ENCODE data around the gene KIF7.

Gene KIF7

DNA sequence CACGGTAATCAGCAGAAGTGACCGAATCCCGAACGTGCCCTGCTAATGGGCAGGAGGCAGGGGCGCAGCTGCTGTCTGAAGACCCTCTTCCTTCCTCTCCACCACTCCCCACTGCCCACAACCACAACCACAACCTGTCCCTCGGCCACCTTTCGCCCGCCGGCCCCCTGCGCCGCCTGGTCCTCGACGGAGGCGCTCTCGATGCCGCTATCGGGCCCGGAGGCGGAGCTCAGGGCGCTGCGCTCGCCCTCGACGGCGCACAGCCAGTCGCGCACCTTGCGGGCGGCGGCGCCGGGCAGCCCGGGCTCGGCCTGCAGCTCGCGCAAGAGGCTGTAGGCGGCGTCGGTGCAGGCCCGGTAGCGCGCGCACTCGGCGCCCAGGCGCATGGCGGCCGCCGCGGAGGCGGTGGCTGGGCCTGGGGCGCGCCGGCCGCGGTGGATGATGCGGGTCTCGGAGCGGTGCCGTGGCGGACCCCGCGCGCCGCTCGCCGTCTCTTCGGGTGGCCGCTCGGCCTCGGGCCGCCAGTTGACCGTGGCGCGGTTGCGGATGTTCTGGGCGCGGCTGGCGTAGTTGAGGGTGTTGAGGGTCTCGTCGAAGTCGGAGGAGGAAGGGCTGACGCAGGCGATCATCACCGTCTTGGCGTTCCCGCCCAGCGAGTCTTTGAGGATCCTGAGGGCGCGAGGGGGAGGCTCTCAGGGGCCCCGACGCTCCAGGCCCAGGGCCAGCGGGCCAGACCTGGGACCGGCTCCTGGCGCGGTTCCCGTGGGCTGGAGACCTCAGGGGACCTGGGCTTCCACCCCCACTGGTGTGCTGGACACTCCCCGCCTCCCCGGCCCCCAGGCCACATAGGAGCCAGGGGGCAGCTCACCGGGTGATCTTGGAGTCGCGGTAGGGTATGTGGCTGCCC, 6.9 kb downstream of the KIF7 start:
- ATAC-seq, result no peak

DNA sequence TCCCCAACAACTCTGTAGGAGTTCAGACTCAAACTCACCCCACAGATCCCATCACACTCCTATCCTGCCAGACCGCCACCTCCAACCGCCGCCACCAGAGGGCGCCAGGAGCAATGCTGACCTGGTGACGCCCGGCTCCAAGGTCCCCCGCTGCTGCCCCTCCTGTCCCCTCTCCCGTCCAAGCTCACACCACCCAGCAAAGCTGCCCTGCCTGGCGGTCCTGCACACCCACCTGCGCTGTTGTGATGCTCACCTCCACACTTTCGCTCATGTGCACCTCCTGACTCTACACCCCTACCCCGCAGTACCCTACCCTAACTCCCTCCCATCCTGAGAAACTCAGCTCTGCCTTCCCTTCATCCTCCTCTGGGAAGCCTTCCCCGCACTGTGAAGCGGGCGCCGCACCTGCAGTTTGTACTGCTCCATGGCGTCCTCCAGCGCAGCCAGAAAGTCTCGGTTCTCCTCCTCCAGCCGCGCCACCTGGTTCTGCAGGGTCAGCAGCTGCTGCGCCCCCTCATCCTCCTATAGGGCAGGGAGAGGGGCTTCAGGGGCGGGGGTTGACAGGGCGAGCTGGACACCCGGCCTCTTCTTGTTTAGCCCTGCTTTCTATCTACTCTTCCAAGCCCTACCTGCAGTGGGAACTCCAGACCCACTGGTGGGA, 7.9 kb downstream of the KIF7 start:
- peak; percentile 37 to 53 for ATAC-seq

DNA sequence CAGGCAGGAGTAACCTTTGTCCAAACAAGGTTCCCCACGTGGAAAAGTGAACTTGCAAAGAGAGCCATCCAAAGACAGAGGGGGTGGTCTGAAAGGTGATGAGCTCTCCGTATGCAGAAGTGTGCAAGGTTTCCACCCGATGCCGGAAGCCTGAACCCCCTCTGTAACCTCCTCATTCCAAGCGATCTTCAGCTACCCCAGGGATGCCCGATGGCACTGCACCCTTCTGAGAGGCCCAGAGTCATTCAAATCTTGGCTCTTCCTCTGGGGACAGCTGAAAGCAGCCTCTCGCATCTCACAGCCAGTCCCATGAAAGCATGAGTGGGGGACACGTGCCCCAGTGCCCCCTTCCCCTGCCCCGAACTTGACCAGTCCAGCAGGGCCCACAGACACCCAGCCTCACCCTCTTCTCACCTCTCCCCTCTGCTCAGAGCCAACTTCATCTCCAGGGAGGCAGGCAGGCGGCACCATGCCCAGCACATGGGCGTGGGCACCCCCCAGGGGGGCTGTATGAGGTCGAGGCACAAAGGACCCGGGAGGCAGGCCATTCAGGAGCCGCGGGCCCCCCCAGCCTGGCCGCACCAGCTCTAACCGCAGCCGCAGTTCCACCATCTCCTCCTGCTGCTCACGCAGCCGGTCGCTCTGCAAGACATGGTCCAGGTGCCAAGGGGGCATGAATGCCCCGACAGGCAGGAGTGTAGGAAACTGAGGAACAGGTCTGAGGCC, 8.7 kb downstream of the KIF7 start:
- ATAC-seq, result no peak

DNA sequence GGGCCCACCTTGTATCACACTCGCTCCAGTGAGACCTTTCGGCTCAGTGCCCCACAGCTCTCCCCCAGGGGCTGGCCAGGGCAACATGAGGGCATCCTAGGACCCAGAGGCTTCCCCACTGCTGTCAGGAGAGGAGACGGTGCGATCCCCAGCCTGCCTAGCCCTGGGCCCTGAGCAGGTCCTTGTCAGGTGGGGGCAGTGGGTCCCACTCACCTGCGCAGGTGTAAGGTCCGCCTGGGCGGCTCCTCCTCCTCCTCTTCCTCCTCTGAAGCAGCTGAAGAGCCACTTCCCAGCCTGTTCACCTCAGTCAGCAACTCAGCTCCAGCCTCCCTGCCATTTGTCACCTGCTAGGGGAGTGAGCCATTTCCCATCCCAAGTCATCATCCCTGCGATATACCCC, 9.6 kb downstream of the KIF7 start:
- no peak for ATAC-seq

- no peak for ATAC-seq
Observed at GRCh38 chr15:89642106-89642505, 13.2 kb downstream of the KIF7 start.

DNA sequence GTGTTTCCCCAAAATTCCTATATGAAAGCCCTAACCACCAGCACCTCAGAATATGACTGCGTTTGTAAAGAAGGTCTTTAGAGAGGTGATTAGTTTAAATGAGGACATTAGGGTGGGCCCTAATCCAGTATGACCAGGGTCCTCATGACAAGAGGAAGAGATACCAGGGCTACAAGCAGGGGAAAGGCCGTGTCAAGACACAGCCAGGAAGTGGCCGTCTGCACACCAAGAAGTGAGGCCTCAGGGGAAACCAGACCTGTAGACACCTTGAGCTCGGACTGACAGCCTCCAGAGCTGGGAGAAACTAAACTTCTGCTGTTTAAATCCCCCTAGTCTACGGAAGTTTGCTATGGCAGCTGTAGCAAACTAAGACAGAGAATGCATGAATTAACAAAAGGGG, 14.2 kb downstream of the KIF7 start:
- ATAC-seq, result no peak

- ATAC-seq, result no peak
Observed at GRCh38 chr15:89640245-89640644, 15.0 kb downstream of the KIF7 start.

GRCh38 chr15:89633585-89633984, 21.7 kb downstream of the KIF7 start:
- ATAC-seq, result no peak

- ATAC-seq, result no peak
Observed at GRCh38 chr15:89632563-89633430, 22.5 kb downstream of the KIF7 start.

DNA sequence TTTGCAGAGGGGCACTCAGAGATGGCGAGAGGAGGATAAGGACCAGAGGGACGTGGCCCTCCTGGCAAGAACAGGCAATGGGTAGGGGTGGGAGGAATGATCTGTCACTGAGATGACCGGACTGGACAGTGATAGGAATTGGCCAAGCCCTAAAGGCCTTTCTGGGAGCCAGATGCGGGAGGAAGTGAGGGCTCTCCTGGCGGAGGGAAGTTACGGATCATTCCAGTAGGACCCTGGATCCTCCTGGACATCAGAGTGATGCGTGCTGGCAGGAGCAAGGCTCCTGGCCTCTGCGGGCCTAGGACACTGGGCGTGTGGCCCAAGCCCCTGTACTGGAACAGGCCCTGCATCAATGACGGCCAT, 23.4 kb downstream of the KIF7 start:
- ATAC-seq, result no peak

- no peak for ATAC-seq
Observed at GRCh38 chr15:89630974-89631901, 24.0 kb downstream of the KIF7 start.

DNA sequence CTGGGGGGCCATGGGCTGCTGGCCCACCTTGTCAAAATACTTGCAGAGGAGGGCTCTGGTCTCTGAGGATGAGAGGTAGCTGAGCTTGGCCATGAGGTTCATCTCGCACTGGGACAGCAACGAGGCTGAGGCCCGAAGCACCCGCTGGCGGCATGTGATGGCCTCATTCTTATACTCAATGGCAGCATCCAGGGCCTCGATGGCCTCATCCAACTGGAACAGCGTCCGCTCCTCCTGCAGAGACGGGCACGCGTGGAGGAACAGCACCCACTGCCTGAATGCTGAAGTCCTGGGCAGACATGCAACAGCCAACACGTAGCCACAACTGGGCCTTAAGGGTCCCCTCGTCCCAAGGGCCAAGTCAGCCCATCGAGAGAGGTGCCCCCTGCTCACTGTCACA, 25.0 kb downstream of the KIF7 start:
- ATAC-seq, result no peak

DNA sequence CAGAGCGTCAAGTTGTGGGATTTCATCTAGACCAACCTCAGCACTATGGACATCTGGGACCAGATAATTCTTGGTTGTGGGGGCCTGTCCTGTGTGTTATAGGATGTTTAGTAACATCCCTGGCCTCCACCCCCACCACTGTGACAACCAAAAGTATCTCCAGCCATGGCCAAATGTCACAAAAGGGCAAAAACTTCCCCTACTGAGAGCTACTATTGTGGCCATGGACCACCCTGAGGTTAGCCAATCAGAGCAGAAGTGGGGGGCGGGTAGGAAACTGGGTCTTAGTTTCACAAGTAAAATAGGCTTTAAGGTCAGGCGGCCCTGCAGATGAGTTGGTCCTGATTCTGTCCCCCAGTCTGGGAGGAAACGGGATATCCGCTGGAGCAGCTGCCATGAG, 25.4 kb downstream of the KIF7 start:
- ATAC-seq, result no peak

- no peak for ATAC-seq
Observed at GRCh38 chr15:89628806-89629715, 26.2 kb downstream of the KIF7 start.

DNA sequence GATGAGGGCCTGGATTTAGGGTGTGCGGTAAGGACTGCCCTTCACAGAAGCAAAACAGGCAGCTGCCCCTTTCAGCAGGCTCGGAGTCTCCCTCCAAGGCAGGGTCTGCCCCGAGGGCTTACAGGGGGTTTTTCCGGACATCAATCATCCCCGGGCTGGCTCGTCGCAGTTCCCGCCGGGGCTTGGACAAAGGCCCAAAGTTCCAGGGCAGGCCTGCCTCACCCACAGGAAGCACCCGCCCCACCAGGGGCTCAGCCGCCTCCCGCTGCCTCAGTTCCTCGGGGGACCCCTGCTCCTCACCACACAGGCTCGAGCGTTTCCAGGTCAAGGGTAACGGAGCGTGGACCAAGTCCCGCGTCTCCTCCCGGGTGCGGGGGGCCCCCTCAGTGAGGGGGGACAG, 27.0 kb downstream of the KIF7 start:
- ATAC-seq, result no peak

DNA sequence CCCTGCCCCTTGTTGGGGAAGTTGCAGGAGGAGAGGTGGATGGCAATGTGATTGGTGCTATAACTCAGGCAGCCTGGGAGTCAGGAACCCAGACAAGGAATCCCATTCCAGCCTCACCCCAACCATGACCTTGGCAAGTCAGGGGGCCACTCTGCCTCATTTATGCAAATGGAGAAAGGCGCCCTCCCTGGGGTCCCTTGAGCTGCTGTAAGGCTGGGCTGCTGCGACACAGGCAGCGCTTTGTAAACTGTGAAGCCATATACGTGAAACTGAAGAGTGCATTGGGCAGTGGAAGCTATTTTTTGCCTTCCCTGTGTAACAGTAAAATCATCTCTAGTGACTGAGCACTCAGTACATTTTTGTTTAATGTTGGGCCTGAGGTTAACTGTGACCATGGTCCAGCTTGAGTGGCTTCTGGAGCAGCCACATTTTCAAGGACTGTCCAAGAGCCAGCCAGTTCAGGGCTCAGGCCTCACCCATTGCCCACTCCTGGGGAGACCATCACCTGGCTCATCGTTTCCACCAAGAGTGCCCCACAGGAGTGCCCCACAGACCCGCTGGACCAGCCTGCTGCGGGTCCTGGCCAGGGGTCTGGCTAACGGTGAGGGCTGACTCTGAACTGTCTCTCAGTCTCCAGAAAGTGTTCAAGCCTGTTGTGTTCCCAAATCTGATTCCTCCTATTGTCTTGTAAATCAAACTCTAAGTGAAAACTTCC, 27.9 kb downstream of the KIF7 start:
- ATAC-seq, result no peak

DNA sequence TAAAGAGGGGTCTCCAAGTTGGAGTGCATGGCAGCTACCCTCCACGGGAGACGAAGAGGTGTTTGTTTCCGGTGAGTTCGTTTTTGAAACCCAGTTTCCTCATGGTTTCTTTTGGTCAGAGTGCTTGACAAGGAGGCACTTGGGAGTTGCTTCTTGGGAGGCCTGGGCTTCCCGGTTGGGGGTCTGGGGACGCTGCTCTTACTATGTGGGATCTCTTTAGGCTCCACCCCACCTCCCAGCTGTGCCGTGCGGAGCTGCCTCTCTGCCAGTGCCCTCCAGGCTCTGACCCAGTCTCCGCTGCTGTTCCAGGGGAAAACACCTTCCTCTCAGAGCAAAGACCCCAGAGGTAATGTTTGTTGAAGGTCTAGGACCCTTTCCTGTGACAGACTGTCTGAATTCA, 29.6 kb downstream of the KIF7 start:
- no peak for ATAC-seq

GRCh38 chr15:89623165-89623564, 32.1 kb downstream of the KIF7 start:
- no peak for ATAC-seq

DNA sequence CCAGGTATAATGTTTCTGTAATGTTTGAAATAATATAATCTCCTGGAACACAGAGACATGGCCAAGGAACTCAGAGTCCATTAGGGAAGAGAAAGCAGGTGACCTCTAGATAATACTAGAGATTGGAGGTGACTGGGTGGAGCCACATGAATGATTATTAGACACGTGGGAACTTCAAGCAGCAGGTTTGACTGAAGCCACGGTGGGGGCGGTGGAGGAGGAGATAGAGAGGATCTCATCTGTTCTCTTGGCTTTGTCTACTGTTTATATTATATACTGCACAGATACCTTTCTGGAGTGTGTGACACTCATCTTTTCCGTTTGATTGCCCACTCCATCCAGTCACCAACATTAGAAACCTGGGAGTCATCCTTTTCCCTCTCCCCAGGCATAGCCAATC, 33.7 kb downstream of the KIF7 start:
- ATAC-seq, result no peak

DNA sequence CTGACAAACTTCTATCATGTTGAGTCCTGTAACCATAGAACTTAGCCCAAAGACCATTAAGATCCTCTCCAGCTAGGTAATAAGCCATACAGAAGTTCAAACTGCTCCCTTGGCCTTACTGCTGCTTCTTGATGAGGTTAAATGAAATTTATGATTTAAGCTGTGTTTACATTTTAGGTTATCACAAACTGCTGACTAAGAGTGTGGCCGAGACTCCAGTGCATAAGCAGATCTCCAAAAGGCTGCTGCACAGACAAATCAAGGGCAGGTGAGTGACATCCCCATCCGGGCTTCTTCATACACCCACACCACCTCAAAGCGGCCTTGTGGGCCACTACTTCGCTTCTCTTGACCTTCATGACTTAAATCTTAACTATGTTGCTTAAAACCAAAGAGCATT, 39.0 kb downstream of the KIF7 start:
- no peak for ATAC-seq
